Sigmoid colon (tissue), 4 donors: ENCODE data around the gene TEX264.

Source experiments
- POLR2A ChIP-seq, 2 donors: fragments of 450-650 bp; IDR thresholded peaks; one replicate each; pipeline ENCODE4 v1.6.1; 2016; ENCODE audit warnings: antibody characterized with exemption in 2 of 2, mild to moderate bottlenecking in 2 of 2, moderate library complexity in 2 of 2
- POLR2AphosphoS5 ChIP-seq, 4 donors: sonication (generic); formaldehyde crosslinking; IDR thresholded peaks; one replicate each; pipeline ENCODE4 v1.6.1; 2017; ENCODE audit warnings: antibody characterized with exemption in 4 of 4
- TF ChIP-seq, protein P1 (sequence below), 4 experiments: fragments of 450-650 bp in 3 of 4; fragments of 200-600 bp in 1 of 4; IDR thresholded peaks; one replicate each; pipeline ENCODE4 v1.5.1; 2016 to 2019; ENCODE audit warnings: antibody characterized with exemption in 4 of 4, mild to moderate bottlenecking in 3 of 4, moderate library complexity in 2 of 4

DNA sequence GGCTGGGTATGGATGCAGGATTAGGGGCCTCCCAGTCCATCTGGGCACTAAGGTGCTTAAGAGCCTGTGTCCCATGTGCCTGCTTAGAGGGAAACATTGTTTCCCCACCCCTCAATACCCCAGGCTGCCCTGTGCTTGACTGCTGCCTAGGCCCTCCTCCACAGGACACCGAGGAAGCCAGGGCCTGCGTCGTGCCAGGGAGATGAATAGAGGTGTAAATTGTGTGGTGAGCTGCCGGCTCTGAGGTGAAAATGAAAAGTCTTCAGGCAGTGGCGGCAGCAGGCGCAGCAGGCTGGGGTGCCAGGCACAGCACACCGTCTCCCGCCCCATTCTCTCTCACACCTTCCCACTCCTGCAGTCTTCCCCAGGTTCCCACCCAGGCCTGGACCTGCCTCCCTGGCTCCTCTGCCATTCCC, 21.9 kb downstream of the TEX264 start:
- TF ChIP-seq, protein P1, sequence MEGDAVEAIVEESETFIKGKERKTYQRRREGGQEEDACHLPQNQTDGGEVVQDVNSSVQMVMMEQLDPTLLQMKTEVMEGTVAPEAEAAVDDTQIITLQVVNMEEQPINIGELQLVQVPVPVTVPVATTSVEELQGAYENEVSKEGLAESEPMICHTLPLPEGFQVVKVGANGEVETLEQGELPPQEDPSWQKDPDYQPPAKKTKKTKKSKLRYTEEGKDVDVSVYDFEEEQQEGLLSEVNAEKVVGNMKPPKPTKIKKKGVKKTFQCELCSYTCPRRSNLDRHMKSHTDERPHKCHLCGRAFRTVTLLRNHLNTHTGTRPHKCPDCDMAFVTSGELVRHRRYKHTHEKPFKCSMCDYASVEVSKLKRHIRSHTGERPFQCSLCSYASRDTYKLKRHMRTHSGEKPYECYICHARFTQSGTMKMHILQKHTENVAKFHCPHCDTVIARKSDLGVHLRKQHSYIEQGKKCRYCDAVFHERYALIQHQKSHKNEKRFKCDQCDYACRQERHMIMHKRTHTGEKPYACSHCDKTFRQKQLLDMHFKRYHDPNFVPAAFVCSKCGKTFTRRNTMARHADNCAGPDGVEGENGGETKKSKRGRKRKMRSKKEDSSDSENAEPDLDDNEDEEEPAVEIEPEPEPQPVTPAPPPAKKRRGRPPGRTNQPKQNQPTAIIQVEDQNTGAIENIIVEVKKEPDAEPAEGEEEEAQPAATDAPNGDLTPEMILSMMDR (IDR thresholded peaks at IDR 0.05), result no peak
- TF ChIP-seq POLR2A (IDR thresholded peaks at IDR 0.05) (no peak), POLR2AphosphoS5 (IDR thresholded peaks at IDR 0.05) (no peak)
